ENCODE results near the gene SCAMP4. TPM values are rescaled to one million over a fixed set of nuclear protein-coding genes. Genes with fewer than 3 reads are reported as not detected.

Gene SCAMP4
- total RNA-seq, 1 experiment from 2014 or later = 69.0 TPM

DNA sequence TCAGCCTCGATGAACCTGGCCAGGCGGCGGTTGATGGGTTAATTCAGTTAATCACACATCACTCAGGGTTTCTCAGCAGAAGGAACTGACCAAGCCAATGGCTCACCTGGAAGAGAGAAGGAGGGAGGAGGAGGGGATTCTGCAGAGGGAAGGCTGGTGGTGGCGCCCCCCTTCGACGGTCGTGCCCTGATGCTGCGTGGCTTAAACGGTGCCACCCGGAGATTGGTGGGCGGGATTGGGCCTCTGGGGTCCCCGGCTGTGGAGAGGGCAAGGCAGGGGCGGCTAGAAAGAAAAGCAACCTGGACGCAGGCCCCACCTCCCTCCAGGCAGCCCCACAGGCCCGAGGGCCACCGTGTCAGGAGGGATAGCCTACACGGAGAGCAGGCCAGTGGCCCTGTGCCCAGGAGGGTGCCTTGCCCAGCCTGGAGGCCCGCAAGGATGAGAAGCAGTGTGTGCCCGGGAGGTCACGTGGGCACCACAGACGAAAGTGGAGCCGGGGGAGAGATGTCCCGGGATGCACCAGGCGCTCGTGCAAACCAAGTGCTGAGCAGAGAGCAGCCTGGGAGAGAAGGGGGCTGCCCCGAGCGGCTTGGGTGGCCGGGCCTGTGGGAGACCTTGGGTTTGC is 51.8 kb downstream of the SCAMP4 start:
- H3K4me2 ChIP-seq (ENCODE audit: insufficient read depth, insufficient read length, low read length) = no peak overlapping the region
- H3K79me2 ChIP-seq (ENCODE audit: insufficient read depth, low read length) = peaks cover 28% of the 10 kb centered on the region; the same call in 1 of the 2 replicates
- Mint-ChIP-seq H3K4me1 (peaks cover 3 to 18% of the 10 kb centered on the region in 2 experiments; a peak in 3 of 4 replicates), H3K9me3 (no peaks in the 10 kb centered on the region), H3K27me3 (ENCODE audit: low read depth) (no peaks in the 10 kb centered on the region), H3K27ac (peak overlapping the region in 1 of 3 experiments; percentile 67; a peak in 2 of 7 replicates), H3K36me3 (ENCODE audit: insufficient read depth in 1 of 3, low read depth in 3 of 3) (peaks cover 4 to 13% (median 10%) of the 10 kb centered on the region in 3 experiments; a peak in 6 of 7 replicates), H3K4me3 (no peak overlapping the region; a peak in 1 of 5 replicates)
- H3K23me2 ChIP-seq (ENCODE audit: insufficient read length, low read depth, low read length, poor library complexity, severe bottlenecking) = no peaks in the 10 kb centered on the region
- no CpG with 5 or more reads among the region's 28 CpGs for WGBS (ENCODE audit: extremely low coverage, insufficient read length, low lambda C conversion rate)
- TF ChIP-seq, protein P1, sequence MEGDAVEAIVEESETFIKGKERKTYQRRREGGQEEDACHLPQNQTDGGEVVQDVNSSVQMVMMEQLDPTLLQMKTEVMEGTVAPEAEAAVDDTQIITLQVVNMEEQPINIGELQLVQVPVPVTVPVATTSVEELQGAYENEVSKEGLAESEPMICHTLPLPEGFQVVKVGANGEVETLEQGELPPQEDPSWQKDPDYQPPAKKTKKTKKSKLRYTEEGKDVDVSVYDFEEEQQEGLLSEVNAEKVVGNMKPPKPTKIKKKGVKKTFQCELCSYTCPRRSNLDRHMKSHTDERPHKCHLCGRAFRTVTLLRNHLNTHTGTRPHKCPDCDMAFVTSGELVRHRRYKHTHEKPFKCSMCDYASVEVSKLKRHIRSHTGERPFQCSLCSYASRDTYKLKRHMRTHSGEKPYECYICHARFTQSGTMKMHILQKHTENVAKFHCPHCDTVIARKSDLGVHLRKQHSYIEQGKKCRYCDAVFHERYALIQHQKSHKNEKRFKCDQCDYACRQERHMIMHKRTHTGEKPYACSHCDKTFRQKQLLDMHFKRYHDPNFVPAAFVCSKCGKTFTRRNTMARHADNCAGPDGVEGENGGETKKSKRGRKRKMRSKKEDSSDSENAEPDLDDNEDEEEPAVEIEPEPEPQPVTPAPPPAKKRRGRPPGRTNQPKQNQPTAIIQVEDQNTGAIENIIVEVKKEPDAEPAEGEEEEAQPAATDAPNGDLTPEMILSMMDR (conservative IDR thresholded peaks at IDR 0.05) = peak; percentile 57
- H3K79me1 ChIP-seq (ENCODE audit: insufficient read depth, low read depth, low read length, poor library complexity, severe bottlenecking) = peaks cover 8% of the 10 kb centered on the region
- peaks cover 2% of the 10 kb centered on the region for H4K20me1 ChIP-seq (ENCODE audit: control insufficient read depth, insufficient read depth, insufficient read length)
- H3K23ac ChIP-seq (ENCODE audit: insufficient read length, low read depth, low read length) = no peak overlapping the region
- no peak overlapping the region for H2AFZ ChIP-seq (ENCODE audit: low read length)
- no peaks in the 10 kb centered on the region for H3K4me1 ChIP-seq (ENCODE audit: insufficient read depth, low read length)
- peak; percentile 72 for DNase-seq
- no peak overlapping the region for H2AK5ac ChIP-seq (ENCODE audit: insufficient read length, low read length)
- H3T11ph ChIP-seq (ENCODE audit: low read length) = no peak overlapping the region
- no peak overlapping the region for H3K9ac ChIP-seq (ENCODE audit: extremely low read depth, insufficient read length, low read length)
- H2BK5ac ChIP-seq (ENCODE audit: insufficient read length, low read length) = no peak overlapping the region
- no peak overlapping the region for H3K27ac ChIP-seq (ENCODE audit: insufficient read length, low read depth, low read length)
- H2BK120ac ChIP-seq (ENCODE audit: low read depth, low read length, poor library complexity, severe bottlenecking) = no peak overlapping the region
- no peak overlapping the region; the same call in 1 of the 2 replicates for H3K14ac ChIP-seq (ENCODE audit: insufficient read depth, low read length)
- H3K56ac ChIP-seq (ENCODE audit: insufficient read length, low read depth, low read length) = no peak overlapping the region
- no peak overlapping the region for H3K18ac ChIP-seq (ENCODE audit: insufficient read length, low read depth, low read length)
- H3K9me3 ChIP-seq (ENCODE audit: control insufficient read depth, low read depth, low read length) = no peaks in the 10 kb centered on the region
- H4K8ac ChIP-seq (replicated peaks; ENCODE audit: insufficient read length, low read depth, low read length) = no peak overlapping the region
- no peak overlapping the region for H2BK20ac ChIP-seq (ENCODE audit: low read depth, low read length, poor library complexity, severe bottlenecking)
- 0 out of 2 replicates have a peak overlapping the region, but pooled peaks have one; percentile 13 for H2BK15ac ChIP-seq (ENCODE audit: low read depth, low read length)
- H3K27me3 ChIP-seq (ENCODE audit: insufficient read depth, low read length) = no peaks in the 10 kb centered on the region
- H3K4ac ChIP-seq (ENCODE audit: low read depth, low read length) = no peak overlapping the region
- H4K5ac ChIP-seq (ENCODE audit: insufficient read length, low read depth, low read length) = no peak overlapping the region
- no peak overlapping the region for H4K91ac ChIP-seq (ENCODE audit: insufficient read length, low read depth, low read length)
- no peak overlapping the region for H2BK12ac ChIP-seq (ENCODE audit: insufficient read length, low read depth, low read length)

All from H9 (cell line).